IMR-90 (cell line): Measurements from ENCODE around the gene RPUSD1. TPM values are rescaled to one million over a fixed set of nuclear protein-coding genes. Genes with fewer than 3 reads are reported as not detected.

Source experiments
- ATAC-seq: fragments of 200-7000 bp; cut with Tn5 transposase; 2 replicates; pipeline ENCODE4 v1.9.1; 2020; ENCODE audit warnings: low read depth, mild to moderate bottlenecking, moderate library complexity
- BruUV-seq: library from RNA; stranded (reverse); fragments of 400-500 nt; replicated peaks from 2 replicates; lab custom pipeline; 2021; lab: Mats Ljungman, UMichigan
- CTCF ChIA-PET: fragments of 300-600 bp; formaldehyde crosslinking; extraction: SDS; loops from one replicate; lab custom pipeline; 2021; ENCODE audit warnings: antibody characterized with exemption; lab: Yijun Ruan, JAX
- POLR2A ChIA-PET: fragments of 300-600 bp; sonication (Branson Sonifier 250); formaldehyde crosslinking; loops from one replicate; lab custom pipeline; 2022; ENCODE audit warnings: antibody characterized with exemption; ENCODE audit not compliant: unreplicated experiment; lab: Charles Lee
- DNase-seq: peaks from one replicate; pipeline ENCODE4 v3.0.0; 2013
- H2AFZ ChIP-seq: replicated peaks from 2 replicates; pipeline ENCODE3; 2013; ENCODE audit warnings: low read length, mild to moderate bottlenecking; ENCODE audit not compliant: poor library complexity
- H2AK5ac ChIP-seq: 2 replicates; pipeline ENCODE4 v1.6.1; 2013; ENCODE audit warnings: low read depth, low read length, inconsistent platforms
- H2AK9ac ChIP-seq: replicated peaks from 2 replicates; pipeline ENCODE3; 2013; ENCODE audit warnings: mild to moderate bottlenecking, low read depth, low read length, moderate library complexity; ENCODE audit not compliant: poor library complexity
- H2BK120ac ChIP-seq: 2 replicates; pipeline ENCODE4 v1.6.1; 2013; ENCODE audit warnings: low read depth, low read length, inconsistent platforms
- H2BK15ac ChIP-seq: 3 replicates; pipeline ENCODE4 v1.6.1; 2013; ENCODE audit warnings: low read depth, low read length, inconsistent platforms
- H2BK20ac ChIP-seq: 2 replicates; pipeline ENCODE4 v1.6.1; 2013; ENCODE audit warnings: low read depth, mild to moderate bottlenecking, inconsistent platforms, low read length, moderate library complexity
- H2BK5ac ChIP-seq: 2 replicates; pipeline ENCODE4 v1.6.1; 2013; ENCODE audit warnings: mild to moderate bottlenecking, low read depth, low read length, inconsistent platforms; ENCODE audit not compliant: poor library complexity, severe bottlenecking
- H3K14ac ChIP-seq: replicated peaks from 2 replicates; pipeline ENCODE4 v1.6.1; 2013; ENCODE audit warnings: low read depth, low read length, inconsistent platforms
- H3K18ac ChIP-seq: 2 replicates; pipeline ENCODE4 v1.6.1; 2013; ENCODE audit warnings: low read depth, low read length, control low read depth
- H3K23ac ChIP-seq: 2 replicates; pipeline ENCODE4 v1.6.1; 2013; ENCODE audit warnings: low read depth, low read length, inconsistent platforms
- H3K27ac ChIP-seq: 2 replicates; pipeline ENCODE4 v1.5.1; 2013; ENCODE audit warnings: mild to moderate bottlenecking, control low read depth, low read length; ENCODE audit not compliant: insufficient read depth
- H3K27me3 ChIP-seq: 2 replicates; pipeline ENCODE4 v1.6.1; 2013; ENCODE audit warnings: low read length; ENCODE audit not compliant: control insufficient read depth, insufficient read depth
- H3K36me3 ChIP-seq: 2 replicates; pipeline ENCODE4 v1.6.1; 2013; ENCODE audit warnings: low read length, mixed read lengths; ENCODE audit not compliant: control insufficient read depth, insufficient read depth
- H3K4ac ChIP-seq: 2 replicates; pipeline ENCODE4 v1.6.1; 2013; ENCODE audit warnings: low read depth, low read length, inconsistent platforms
- H3K4me1 ChIP-seq: 2 replicates; pipeline ENCODE4 v1.6.1; 2013; ENCODE audit warnings: low read length, mixed read lengths; ENCODE audit not compliant: control insufficient read depth, insufficient read depth
- H3K4me2 ChIP-seq: 2 replicates; pipeline ENCODE4 v1.6.1; 2013; ENCODE audit warnings: low read depth, mild to moderate bottlenecking, control low read depth, low read length, moderate library complexity
- H3K4me3 ChIP-seq: 2 replicates; pipeline ENCODE4 v1.5.1; 2013; ENCODE audit warnings: low read depth, mild to moderate bottlenecking, control low read depth, low read length, moderate library complexity; ENCODE audit not compliant: insufficient read depth
- H3K56ac ChIP-seq: 2 replicates; pipeline ENCODE4 v1.6.1; 2013; ENCODE audit warnings: low read length, inconsistent platforms; ENCODE audit not compliant: insufficient read depth; ENCODE audit errors: extremely low read depth
- H3K79me1 ChIP-seq, 2 experiments: 2 replicates each; pipeline ENCODE4 v1.6.1; 2013; ENCODE audit warnings: low read length in 2 of 2, inconsistent platforms in 1 of 2, low read depth in 1 of 2
- H3K9ac ChIP-seq: 2 replicates; pipeline ENCODE4 v1.6.1; 2013; ENCODE audit warnings: low read depth, low read length, control low read depth
- H3K9me1 ChIP-seq: 2 replicates; pipeline ENCODE4 v1.6.1; 2013; ENCODE audit warnings: low read length, inconsistent platforms; ENCODE audit not compliant: insufficient read depth
- H3K9me3 ChIP-seq: 2 replicates; pipeline ENCODE4 v1.6.1; 2013; ENCODE audit warnings: low read length; ENCODE audit not compliant: control insufficient read depth, insufficient read depth
- H4K20me1 ChIP-seq: 2 replicates; pipeline ENCODE4 v1.6.1; 2013; ENCODE audit warnings: low read length, inconsistent platforms; ENCODE audit not compliant: insufficient read depth
- H4K5ac ChIP-seq: 2 replicates; pipeline ENCODE4 v1.6.1; 2013; ENCODE audit warnings: mild to moderate bottlenecking, low read depth, low read length, control low read depth
- H4K8ac ChIP-seq, 2 experiments: 2 replicates each; pipeline ENCODE4 v1.6.1; 2013; ENCODE audit warnings: low read depth in 2 of 2, low read length in 2 of 2, control low read depth in 1 of 2, inconsistent platforms in 1 of 2
- H4K91ac ChIP-seq: 2 replicates; pipeline ENCODE4 v1.6.1; 2013; ENCODE audit warnings: low read depth, low read length, inconsistent platforms; ENCODE audit not compliant: insufficient read depth
- BHLHE40 ChIP-seq: fragments of 150-350 bp; IDR thresholded peaks from 2 replicates; pipeline ENCODE4 v1.6.1; 2016; ENCODE audit warnings: mild to moderate bottlenecking, low read depth, low read length
- CEBPB ChIP-seq: IDR thresholded peaks from 2 replicates; pipeline ENCODE4 v1.6.1; 2012; ENCODE audit warnings: low read depth, low read length, improper control_type of control experiment
- CHD1 ChIP-seq: IDR thresholded peaks from 2 replicates; pipeline ENCODE4 v1.6.1; 2012; ENCODE audit warnings: low read depth, low read length, improper control_type of control experiment
- CTCF ChIP-seq: conservative IDR thresholded peaks from 2 replicates; pipeline ENCODE4 v1.5.1; 2012; ENCODE audit warnings: mild to moderate bottlenecking, low read depth, low read length, improper control_type of control experiment
- FOS ChIP-seq: fragments of 150-350 bp; IDR thresholded peaks from 2 replicates; pipeline ENCODE4 v1.6.1; 2016; ENCODE audit warnings: low read depth, low read length
- MAFK ChIP-seq: IDR thresholded peaks from 2 replicates; pipeline ENCODE4 v1.6.1; 2012; ENCODE audit warnings: low read depth, low read length, improper control_type of control experiment
- MAZ ChIP-seq: IDR thresholded peaks from 2 replicates; pipeline ENCODE4 v1.6.1; 2012; ENCODE audit warnings: low read depth, mild to moderate bottlenecking, low read length, improper control_type of control experiment, moderate library complexity, borderline replicate concordance
- MXI1 ChIP-seq: IDR thresholded peaks from 2 replicates; pipeline ENCODE4 v1.6.1; 2012; ENCODE audit warnings: low read depth, mild to moderate bottlenecking, low read length, moderate library complexity, borderline replicate concordance
- NFE2L2 ChIP-seq: fragments of 150-350 bp; IDR thresholded peaks from 2 replicates; pipeline ENCODE4 v1.6.1; 2016; ENCODE audit warnings: low read depth, mild to moderate bottlenecking, low read length
- POLR2A ChIP-seq: IDR thresholded peaks from 2 replicates; pipeline ENCODE4 v1.6.1; 2012; ENCODE audit warnings: mild to moderate bottlenecking, low read depth, low read length
- RAD21 ChIP-seq: IDR thresholded peaks from 2 replicates; pipeline ENCODE4 v1.6.1; 2012; ENCODE audit warnings: low read length, improper control_type of control experiment
- RCOR1 ChIP-seq: IDR thresholded peaks from 2 replicates; pipeline ENCODE4 v1.6.1; 2012; ENCODE audit warnings: mild to moderate bottlenecking, low read length, improper control_type of control experiment; ENCODE audit not compliant: insufficient replicate concordance
- RFX5 ChIP-seq: IDR thresholded peaks from 2 replicates; pipeline ENCODE4 v1.8.0; 2012; ENCODE audit warnings: low read depth, mild to moderate bottlenecking, low read length, moderate library complexity
- SMC3 ChIP-seq: fragments of 150-350 bp; IDR thresholded peaks from 2 replicates; pipeline ENCODE4 v1.6.1; 2016; ENCODE audit warnings: low read depth, mild to moderate bottlenecking, antibody characterized with exemption, low read length, moderate library complexity
- USF2 ChIP-seq: fragments of 150-350 bp; IDR thresholded peaks from 2 replicates; pipeline ENCODE4 v1.6.1; 2017; ENCODE audit warnings: mild to moderate bottlenecking, antibody characterized with exemption, low read length, low read depth
- WGBS, 2 experiments: methylation state at CpG; one replicate each; pipeline versions ENCODE4 v1.1.5 to v1.1.7; 2013; ENCODE audit warnings: missing lambda C conversion rate in 2 of 2; ENCODE audit not compliant: insufficient read length in 1 of 2; ENCODE audit errors: extremely low coverage in 2 of 2; 5-methylcytosine and 5-hydroxymethylcytosine counted together
- dilution Hi-C: fragments of 300-500 bp; cut with HindIII; formaldehyde crosslinking; loops from one replicate; pipeline ENCODE4 v1.14.3; 2018; ENCODE audit warnings: low sequenced_read_pairs; ENCODE audit not compliant: unreplicated experiment
- in situ Hi-C: fragments of 300-500 bp; cut with MboI; formaldehyde crosslinking; loops from 3 replicates; pipeline ENCODE4 v1.14.3; 2019; ENCODE audit warnings: low sequenced_read_pairs, inconsistent platforms, mixed read lengths
- intact Hi-C: fragments of 100-400 bp; cut with micrococcal nuclease; formaldehyde crosslinking; loops from 2 replicates; pipeline ENCODE4 v1.10.0; 2022
- polyA plus RNA-seq, 3 experiments: library from polyadenylated mRNA; depleted of rRNA; stranded (reverse); fragments of >200 nt; gene quantifications; 2 replicates each; pipeline ENCODE4 v1.2.3, GENCODE V29; 2012; ENCODE audit warnings: low replicate concordance in 1 of 3
- total RNA-seq: library from RNA; depleted of rRNA; stranded (reverse); fragments of >200 nt; gene quantifications from 2 replicates; pipeline ENCODE4 v1.2.3, GENCODE V29; 2012
- TF ChIP-seq, protein P1 (sequence below): fragments of 150-350 bp; IDR thresholded peaks from 2 replicates; pipeline ENCODE4 v1.6.1; 2016; ENCODE audit warnings: low read depth, mild to moderate bottlenecking, low read length, moderate library complexity, borderline replicate concordance

Gene RPUSD1
- total and polyA plus RNA-seq, 2 of the 4 experiments (the other 2 are of a cell fraction): 13.1 to 32.3 TPM

DNA sequence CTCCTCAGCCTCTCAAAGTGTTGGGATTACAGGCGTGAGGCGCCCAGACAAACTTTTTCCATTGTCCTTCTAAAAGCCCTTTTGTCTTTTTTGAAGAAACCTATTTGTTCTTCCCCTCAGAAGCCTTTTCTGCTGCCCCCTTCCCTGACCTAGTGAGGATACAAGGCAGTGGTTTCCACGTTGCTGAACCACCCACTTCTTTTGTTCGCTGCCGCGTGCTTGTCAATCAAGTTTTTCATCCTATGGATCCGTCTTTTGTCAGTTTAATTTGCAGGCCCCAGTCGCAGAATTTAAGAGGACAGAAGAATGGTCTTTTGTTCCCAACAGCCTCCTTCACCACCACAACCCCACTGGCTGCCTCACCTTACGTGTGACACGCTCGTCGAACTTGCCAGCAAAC, 32.6 kb upstream of the RPUSD1 start:
- H4K91ac ChIP-seq: no peak overlapping the region
- H3K4me1 ChIP-seq: peaks cover 4% of the 10 kb centered on the region; the same call in 1 of the 2 replicates
- no peak overlapping the region for H2BK20ac ChIP-seq
- WGBS, 2 experiments: 72% methylated on average over 6 of the region's 12 CpGs; no CpG with 5 or more reads in 1 of the 2 experiments
- H3K4me3 ChIP-seq: no peak overlapping the region
- no TSS peak for BruUV-seq
- no peak overlapping the region for H2AFZ ChIP-seq
- H4K8ac ChIP-seq: no peak overlapping the region
- H2AK5ac ChIP-seq: no peak overlapping the region
- H3K23ac ChIP-seq: no peak overlapping the region
- intact Hi-C loops (no loop called here), dilution Hi-C loops (no loop called here), in situ Hi-C loops (loop anchor here (25.0 kb wide), 1 partner anchor 392 kb away; no protein-coding TSS in a partner anchor)
- H4K20me1 ChIP-seq: no peaks in the 10 kb centered on the region
- no peaks in the 10 kb centered on the region for H3K36me3 ChIP-seq
- H3K14ac ChIP-seq: no peak overlapping the region
- H2BK15ac ChIP-seq: no peak overlapping the region
- DNase-seq: no peak
- peaks cover 42% of the 10 kb centered on the region for H3K27me3 ChIP-seq
- no peak overlapping the region for H3K9ac ChIP-seq
- H3K4me2 ChIP-seq: no peak overlapping the region
- ATAC-seq: no peak
- POLR2A ChIA-PET: no interaction called here
- no peaks in the 10 kb centered on the region; the same call in 1 of the 2 replicates for H3K9me3 ChIP-seq
- TF ChIP-seq POLR2A (no peak), NFE2L2 (no peak), RFX5 (no peak), CHD1 (no peak), MAFK (no peak), MAZ (no peak), CTCF (no peak), CEBPB (no peak), RCOR1 (no peak), MXI1 (no peak), RAD21 (no peak), SMC3 (no peak), BHLHE40 (no peak), FOS (no peak), USF2 (no peak)
- TF ChIP-seq, protein P1, sequence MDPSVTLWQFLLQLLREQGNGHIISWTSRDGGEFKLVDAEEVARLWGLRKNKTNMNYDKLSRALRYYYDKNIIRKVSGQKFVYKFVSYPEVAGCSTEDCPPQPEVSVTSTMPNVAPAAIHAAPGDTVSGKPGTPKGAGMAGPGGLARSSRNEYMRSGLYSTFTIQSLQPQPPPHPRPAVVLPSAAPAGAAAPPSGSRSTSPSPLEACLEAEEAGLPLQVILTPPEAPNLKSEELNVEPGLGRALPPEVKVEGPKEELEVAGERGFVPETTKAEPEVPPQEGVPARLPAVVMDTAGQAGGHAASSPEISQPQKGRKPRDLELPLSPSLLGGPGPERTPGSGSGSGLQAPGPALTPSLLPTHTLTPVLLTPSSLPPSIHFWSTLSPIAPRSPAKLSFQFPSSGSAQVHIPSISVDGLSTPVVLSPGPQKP: no peak
- H3K18ac ChIP-seq: no peak overlapping the region
- H2BK5ac ChIP-seq: no peak overlapping the region
- no peak overlapping the region for H4K5ac ChIP-seq
- H3K56ac ChIP-seq: no peak overlapping the region
- CTCF ChIA-PET: no interaction called here
- H3K9me1 ChIP-seq: no peaks in the 10 kb centered on the region; the same call in 1 of the 2 replicates
- H2BK120ac ChIP-seq: no peak overlapping the region
- no peak overlapping the region for H3K27ac ChIP-seq
- no peaks in the 10 kb centered on the region for H3K79me1 ChIP-seq
- no peak overlapping the region for H2AK9ac ChIP-seq
- no peak overlapping the region for H3K4ac ChIP-seq
